ENCODE results near the gene SH2D6. TPM values are rescaled to one million over a fixed set of nuclear protein-coding genes. Genes with fewer than 3 reads are reported as not detected.
"Not testable (repeated sequence)": the region's sequence is repeated elsewhere in the genome, so short reads cannot be mapped to it uniquely, and the experiment has no call there.

The SH2D6 gene
- total and polyA plus RNA-seq, 10 donors: 0.20 to 0.94 TPM; not detected in 8

- Histone ChIP-seq H3K4me1 (no peaks in the 10 kb centered on the region), H3K27ac (no peak overlapping the region), H3K4me3 (no peak overlapping the region), H3K9me3 (no peaks in the 10 kb centered on the region), H3K36me3 (no peaks in the 10 kb centered on the region), H3K27me3 (replicated peaks in 1 of 7) (no peaks in the 10 kb centered on the region)
- no peak for DNase-seq
- no peak for TF ChIP-seq POLR2AphosphoS5 (IDR thresholded peaks at IDR 0.05)
- no peak for TF ChIP-seq CTCF (IDR thresholded peaks at IDR 0.05 in 8 of 11, conservative IDR thresholded peaks at IDR 0.05 in 3 of 11)
- TF ChIP-seq POLR2A (IDR thresholded peaks at IDR 0.05): no peak
- intact Hi-C loops (cut with DNase I; ENCODE audit: low total_unique reads): no loop called here
- WGBS, 5 donors: 87 to 97% (median 94%) methylated on average over 13 of the region's 13 CpGs
Observed at GRCh38 chr2:85481818-85482777, 63.6 kb downstream of the SH2D6 start.

GRCh38 chr2:85484615-85485014, 66.1 kb downstream of the SH2D6 start:
- H3K4me3 ChIP-seq; H3K4me1 ChIP-seq; H3K27me3 ChIP-seq (replicated peaks in 1 of 7); H3K36me3 ChIP-seq; intact Hi-C loops (cut with DNase I; ENCODE audit: low total_unique reads); DNase-seq; H3K27ac ChIP-seq: not testable (repeated sequence)
- H3K9me3 ChIP-seq: peaks cover 0 to 15% (median 1%) of the 10 kb centered on the region in 8 donors
- 89 to 100% (median 100%) methylated on average over 1 of the region's 2 CpGs for WGBS, 5 donors

- no peaks in the 10 kb centered on the region for H3K27me3 ChIP-seq (replicated peaks in 1 of 7)
- no peaks in the 10 kb centered on the region for H3K4me1 ChIP-seq
- peaks cover 0 to 27% (median 12%) of the 10 kb centered on the region in 8 donors for H3K9me3 ChIP-seq
- no peak for DNase-seq
- intact Hi-C loops (cut with DNase I; ENCODE audit: low total_unique reads): no loop called here
- no peak overlapping the region for H3K4me3 ChIP-seq
- TF ChIP-seq POLR2AphosphoS5 (IDR thresholded peaks at IDR 0.05): no peak
- TF ChIP-seq POLR2A (IDR thresholded peaks at IDR 0.05): no peak
- TF ChIP-seq CTCF (IDR thresholded peaks at IDR 0.05 in 8 of 11, conservative IDR thresholded peaks at IDR 0.05 in 3 of 11): no peak
- no peaks in the 10 kb centered on the region for H3K36me3 ChIP-seq
- WGBS, 5 donors: 80 to 93% (median 88%) methylated on average over 3 of the region's 3 CpGs
- no peak overlapping the region for H3K27ac ChIP-seq
Observed at GRCh38 chr2:85485815-85486214, 67.3 kb downstream of the SH2D6 start.

Small RNA genes lying within 50 kb of the gene (small RNA-seq; reads per million reads assigned to genes)
- 0 reads per million in 4 donors for gene AC062037.2
- gene RF00019: 0 reads per million in 4 donors
- 0 reads per million in 4 donors for gene RN7SL251P

Other genes with a start within 250 kb of the SH2D6 start
- 100 to 1,000 TPM; 127 to 199 (median 156) TPM for gene TGOLN2, start 90.7 kb upstream of the SH2D6 start, total RNA-seq
- 10 to 100 TPM; 14.8 to 29.6 (median 16.9) TPM for gene TGOLN2, start 90.7 kb upstream of the SH2D6 start, polyA plus RNA-seq
- 10 to 100 TPM; 18.7 to 35.7 (median 28.3) TPM for gene RETSAT, start 64.2 kb upstream of the SH2D6 start, total RNA-seq
- gene RETSAT, start 64.2 kb upstream of the SH2D6 start, polyA plus RNA-seq: 10 to 100 TPM in 1 of 3 donors, 1 to 10 TPM in 2; 6.3 to 10.0 (median 6.4) TPM
- gene ELMOD3, start 63.9 kb upstream of the SH2D6 start, total RNA-seq: 10 to 100 TPM; 21.0 to 38.0 (median 24.5) TPM
- 10 to 100 TPM; 14.4 to 28.0 (median 23.9) TPM for gene ELMOD3, start 63.9 kb upstream of the SH2D6 start, polyA plus RNA-seq
- gene CAPG, start 8.3 kb upstream of the SH2D6 start, total RNA-seq: 10 to 100 TPM; 31.1 to 62.6 (median 47.1) TPM
- gene CAPG, start 8.3 kb upstream of the SH2D6 start, polyA plus RNA-seq: 100 to 1,000 TPM in 2 of 3 donors, 10 to 100 TPM in 1; 74.6 to 196 (median 115) TPM
- 100 to 1,000 TPM; 125 to 195 (median 145) TPM for gene MAT2A, start 120.5 kb downstream of the SH2D6 start, total RNA-seq
- 10 to 100 TPM; 41.3 to 89.0 (median 71.4) TPM for gene MAT2A, start 120.5 kb downstream of the SH2D6 start, polyA plus RNA-seq
- gene GGCX, start 142.8 kb downstream of the SH2D6 start, total RNA-seq: 10 to 100 TPM; 25.6 to 42.1 (median 31.9) TPM
- 10 to 100 TPM; 11.0 to 15.7 (median 15.0) TPM for gene GGCX, start 142.8 kb downstream of the SH2D6 start, polyA plus RNA-seq
- gene VAMP8, start 158.9 kb downstream of the SH2D6 start, total RNA-seq: 100 to 1,000 TPM; 119 to 179 (median 145) TPM
- gene VAMP8, start 158.9 kb downstream of the SH2D6 start, polyA plus RNA-seq: 100 to 1,000 TPM; 223 to 401 (median 350) TPM
- gene VAMP5, start 165.7 kb downstream of the SH2D6 start, total RNA-seq: 10 to 100 TPM; 58.5 to 89.1 (median 64.0) TPM
- gene VAMP5, start 165.7 kb downstream of the SH2D6 start, polyA plus RNA-seq: 100 to 1,000 TPM in 2 of 3 donors, 10 to 100 TPM in 1; 71.0 to 129 (median 120) TPM
- 100 to 1,000 TPM in 3 of 7 donors, 10 to 100 TPM in 4; 72.9 to 154 (median 82.1) TPM for gene RNF181, start 177.0 kb downstream of the SH2D6 start, total RNA-seq
- gene RNF181, start 177.0 kb downstream of the SH2D6 start, polyA plus RNA-seq: 100 to 1,000 TPM; 139 to 184 (median 148) TPM
- 10 to 100 TPM in 6 of 7 donors, 1 to 10 TPM in 1; 9.4 to 17.4 (median 11.2) TPM for gene TMEM150A, start 184.0 kb downstream of the SH2D6 start, total RNA-seq
- gene TMEM150A, start 184.0 kb downstream of the SH2D6 start, polyA plus RNA-seq: 10 to 100 TPM; 14.6 to 18.8 (median 14.8) TPM
- gene C2orf68, start 193.4 kb downstream of the SH2D6 start, total RNA-seq: 10 to 100 TPM; 22.2 to 45.2 (median 33.2) TPM
- gene C2orf68, start 193.4 kb downstream of the SH2D6 start, polyA plus RNA-seq: 10 to 100 TPM; 16.0 to 25.3 (median 18.9) TPM
- gene USP39, start 197.5 kb downstream of the SH2D6 start, total RNA-seq: 10 to 100 TPM; 39.9 to 58.6 (median 50.5) TPM
- gene USP39, start 197.5 kb downstream of the SH2D6 start, polyA plus RNA-seq: 10 to 100 TPM; 27.7 to 40.2 (median 32.5) TPM
- 1 to 10 TPM in 1 of 7 donors, not detected in 6; 1.9 TPM for gene SFTPB, start 249.5 kb downstream of the SH2D6 start, total RNA-seq
- gene SFTPB, start 249.5 kb downstream of the SH2D6 start, polyA plus RNA-seq: 1 to 10 TPM in 2 of 3 donors, under 1 TPM in 1; 0.59 to 4.0 (median 2.1) TPM